Activated T-helper 2 cell treated with anti-CD3 and anti-CD28 coated beads, Interferon-gamma antibody, Interleukin-2, Interleukin-4, amounts not matched to agents 10 μg/mL and 5 μg/mL and 100 μg/mL, durations not matched to agents 14 hours and 24 hours and 36 hours (primary cell): ENCODE measurements around the gene POU2AF1. TPM values are rescaled to one million over a fixed set of nuclear protein-coding genes. Genes with fewer than 3 reads are reported as not detected.

Source experiments
- DNase-seq: peaks from one replicate; pipeline ENCODE4 v3.0.0; 2021; ENCODE audit warnings: low spot score
- H3K27ac Mint-ChIP-seq: one replicate; pipeline ENCODE4 v1.8.0; 2021; ENCODE audit warnings: mixed read lengths
- H3K27me3 Mint-ChIP-seq: one replicate; pipeline ENCODE4 v1.8.0; 2021; ENCODE audit warnings: low read depth, mixed read lengths
- H3K36me3 Mint-ChIP-seq: one replicate; pipeline ENCODE4 v1.8.0; 2021; ENCODE audit warnings: low read depth, mixed read lengths
- H3K4me1 Mint-ChIP-seq: one replicate; pipeline ENCODE4 v1.8.0; 2021; ENCODE audit warnings: low read depth, mixed read lengths
- H3K4me3 Mint-ChIP-seq: one replicate; pipeline ENCODE4 v1.8.0; 2021; ENCODE audit warnings: low read depth, mild to moderate bottlenecking, moderate library complexity, mixed read lengths
- H3K9me3 Mint-ChIP-seq: one replicate; pipeline ENCODE4 v1.8.0; 2021; ENCODE audit warnings: mixed read lengths
- intact Hi-C: fragments of 100-400 bp; cut with micrococcal nuclease; formaldehyde crosslinking; loops from one replicate; pipeline ENCODE4 v1.15.1; 2023
- total RNA-seq: library from RNA; stranded (reverse); gene quantifications from 2 replicates; pipeline ENCODE4 v1.2.3, GENCODE V29; 2022

POU2AF1 gene
- total RNA-seq, 1 donor from 2014 or later = 35.2 TPM

GRCh38 chr11:111361052-111361801, 17.8 kb downstream of the POU2AF1 start:
- no peak for DNase-seq
- Mint-ChIP-seq H3K4me3 (no peak overlapping the region), H3K9me3 (no peaks in the 10 kb centered on the region), H3K27ac (no peak overlapping the region), H3K4me1 (peaks cover 14% of the 10 kb centered on the region), H3K27me3 (no peaks in the 10 kb centered on the region), H3K36me3 (peaks cover 26% of the 10 kb centered on the region)
- intact Hi-C loops = no loop called here

- Mint-ChIP-seq H3K9me3 (no peaks in the 10 kb centered on the region), H3K27ac (no peak overlapping the region), H3K4me1 (peaks cover 10% of the 10 kb centered on the region), H3K27me3 (no peaks in the 10 kb centered on the region), H3K4me3 (no peak overlapping the region), H3K36me3 (peaks cover 24% of the 10 kb centered on the region)
- intact Hi-C loops = no loop called here
- no peak for DNase-seq
Observed at GRCh38 chr11:111360150-111361043, 18.7 kb downstream of the POU2AF1 start.

- no peaks in the 10 kb centered on the region for H3K27me3 Mint-ChIP-seq
- H3K4me1 Mint-ChIP-seq = peaks cover 10% of the 10 kb centered on the region
- H3K36me3 Mint-ChIP-seq = peaks cover 21% of the 10 kb centered on the region
- intact Hi-C loops = loop anchor here (1.0 to 10.0 kb wide), 2 partner anchors 64 to 75 kb away; no protein-coding TSS in a partner anchor
- no peak for DNase-seq
- no peak overlapping the region for H3K4me3 Mint-ChIP-seq
- H3K27ac Mint-ChIP-seq = no peak overlapping the region
- no peaks in the 10 kb centered on the region for H3K9me3 Mint-ChIP-seq
Observed at GRCh38 chr11:111359223-111360149, 19.6 kb downstream of the POU2AF1 start.

GRCh38 chr11:111358038-111359001, 20.8 kb downstream of the POU2AF1 start:
- Mint-ChIP-seq H3K27ac (no peak overlapping the region), H3K27me3 (no peaks in the 10 kb centered on the region), H3K9me3 (no peaks in the 10 kb centered on the region), H3K4me3 (no peak overlapping the region), H3K4me1 (peaks cover 10% of the 10 kb centered on the region), H3K36me3 (peaks cover 24% of the 10 kb centered on the region)
- intact Hi-C loops = loop anchor here (1.0 to 10.0 kb wide), 2 partner anchors 65 to 74 kb away; no protein-coding TSS in a partner anchor
- DNase-seq = no peak

GRCh38 chr11:111357150-111358037, 21.7 kb downstream of the POU2AF1 start:
- H3K4me3 Mint-ChIP-seq = no peak overlapping the region
- DNase-seq = no peak
- H3K27me3 Mint-ChIP-seq = no peaks in the 10 kb centered on the region
- no peaks in the 10 kb centered on the region for H3K9me3 Mint-ChIP-seq
- intact Hi-C loops = loop anchor here (10.0 kb wide), 1 partner anchor 73 kb away; no protein-coding TSS in a partner anchor
- H3K36me3 Mint-ChIP-seq = peaks cover 26% of the 10 kb centered on the region
- H3K4me1 Mint-ChIP-seq = peaks cover 10% of the 10 kb centered on the region
- H3K27ac Mint-ChIP-seq = no peak overlapping the region

GRCh38 chr11:111356660-111357048, 22.4 kb downstream of the POU2AF1 start:
- no peaks in the 10 kb centered on the region for H3K27me3 Mint-ChIP-seq
- peaks cover 21% of the 10 kb centered on the region for H3K36me3 Mint-ChIP-seq
- H3K4me1 Mint-ChIP-seq = peaks cover 7% of the 10 kb centered on the region
- H3K9me3 Mint-ChIP-seq = no peaks in the 10 kb centered on the region
- no peak for DNase-seq
- H3K27ac Mint-ChIP-seq = no peak overlapping the region
- intact Hi-C loops = loop anchor here (10.0 kb wide), 1 partner anchor 72 kb away; no protein-coding TSS in a partner anchor
- no peak overlapping the region for H3K4me3 Mint-ChIP-seq

- H3K9me3 Mint-ChIP-seq = no peaks in the 10 kb centered on the region
- no peak overlapping the region for H3K27ac Mint-ChIP-seq
- peaks cover 3% of the 10 kb centered on the region for H3K4me1 Mint-ChIP-seq
- peaks cover 21% of the 10 kb centered on the region for H3K36me3 Mint-ChIP-seq
- intact Hi-C loops = loop anchor here (2.0 to 10.0 kb wide), 2 partner anchors 45 to 71 kb away; no protein-coding TSS in a partner anchor
- no peak overlapping the region for H3K4me3 Mint-ChIP-seq
- DNase-seq = no peak
- H3K27me3 Mint-ChIP-seq = no peaks in the 10 kb centered on the region
Observed at GRCh38 chr11:111355956-111356659, 23.0 kb downstream of the POU2AF1 start.

- Mint-ChIP-seq H3K9me3 (no peaks in the 10 kb centered on the region), H3K27me3 (no peaks in the 10 kb centered on the region), H3K4me1 (peaks cover 5% of the 10 kb centered on the region), H3K27ac (no peak overlapping the region), H3K4me3 (no peak overlapping the region), H3K36me3 (peaks cover 21% of the 10 kb centered on the region)
- intact Hi-C loops = loop anchor here (2.0 to 10.0 kb wide), 2 partner anchors 46 to 70 kb away; no protein-coding TSS in a partner anchor
- no peak for DNase-seq
Observed at GRCh38 chr11:111355101-111355500, 24.0 kb downstream of the POU2AF1 start.

GRCh38 chr11:111354601-111354891, 24.5 kb downstream of the POU2AF1 start:
- H3K9me3 Mint-ChIP-seq = no peaks in the 10 kb centered on the region
- H3K4me3 Mint-ChIP-seq = no peak overlapping the region
- H3K27me3 Mint-ChIP-seq = no peaks in the 10 kb centered on the region
- intact Hi-C loops = loop anchor here (2.0 to 10.0 kb wide), 2 partner anchors 46 to 70 kb away; no protein-coding TSS in a partner anchor
- peaks cover 2% of the 10 kb centered on the region for H3K4me1 Mint-ChIP-seq
- peaks cover 21% of the 10 kb centered on the region for H3K36me3 Mint-ChIP-seq
- no peak overlapping the region for H3K27ac Mint-ChIP-seq
- DNase-seq = no peak

- no peak overlapping the region for H3K27ac Mint-ChIP-seq
- no peaks in the 10 kb centered on the region for H3K9me3 Mint-ChIP-seq
- H3K27me3 Mint-ChIP-seq = no peaks in the 10 kb centered on the region
- peaks cover 21% of the 10 kb centered on the region for H3K36me3 Mint-ChIP-seq
- intact Hi-C loops = loop anchor here (2.0 to 10.0 kb wide), 2 partner anchors 47 to 69 kb away; no protein-coding TSS in a partner anchor
- no peak overlapping the region for H3K4me3 Mint-ChIP-seq
- peaks cover 2% of the 10 kb centered on the region for H3K4me1 Mint-ChIP-seq
- DNase-seq = no peak
Observed at GRCh38 chr11:111353776-111354600, 25.1 kb downstream of the POU2AF1 start.
